ENCODE measurements around the gene COL18A1. TPM values are rescaled to one million over a fixed set of nuclear protein-coding genes. Genes with fewer than 3 reads are reported as not detected.

Gene COL18A1
- total and polyA plus RNA-seq, 9 of the 15 experiments (the other 6 are each of a cell fraction or from before 2014, with no cell fraction given), result 0.14 to 16.4 (median 2.0) TPM

DNA sequence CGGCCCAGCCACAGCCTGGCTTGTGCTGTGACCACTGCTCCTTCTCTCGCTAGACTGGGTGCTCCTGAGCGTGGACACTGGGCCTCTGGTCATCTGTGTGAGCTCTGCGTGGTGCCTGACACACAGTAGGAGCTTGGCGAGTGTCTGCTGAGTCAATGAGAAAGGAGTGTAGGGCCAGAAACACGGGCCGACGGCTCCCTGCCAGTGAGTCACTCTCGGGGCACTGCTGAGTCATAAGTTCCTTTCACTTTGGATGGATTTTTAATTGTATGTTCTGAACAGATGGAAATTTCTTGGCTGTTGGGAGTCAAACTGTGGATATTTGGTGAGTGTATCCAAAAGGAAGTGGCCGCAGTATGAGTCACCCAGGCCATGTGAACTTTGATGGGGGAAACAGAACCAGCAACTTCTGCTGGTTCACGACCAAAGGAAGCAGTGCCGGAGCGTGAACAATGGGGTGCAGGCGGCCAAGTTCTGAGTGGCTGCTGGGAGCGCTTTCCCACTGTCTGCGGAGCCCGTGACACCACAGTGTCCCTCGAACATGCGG lies 41.0 kb upstream of the COL18A1 start (continued):
- no peak for TF ChIP-seq RBM15 (IDR thresholded peaks at IDR 0.05; ENCODE audit: insufficient read depth, low read length)
- peak; percentile 57 for TF ChIP-seq GABPA (tag; conservative IDR thresholded peaks at IDR 0.05; ENCODE audit: low read depth)
- no peak for TF ChIP-seq POLR2AphosphoS5 (IDR thresholded peaks at IDR 0.05; ENCODE audit: control insufficient read depth, insufficient read depth, low read depth, low read length)
- no peak for TF ChIP-seq COPS2 (conservative IDR thresholded peaks at IDR 0.05)
- no peak for TF ChIP-seq SIRT6 (IDR thresholded peaks at IDR 0.05; ENCODE audit: low read depth, low read length)
- TF ChIP-seq NR1H2 (CRISPR knock-in tag; IDR thresholded peaks at IDR 0.05), result no peak
- no peak for TF ChIP-seq MCM5 (IDR thresholded peaks at IDR 0.05; ENCODE audit: low read depth)
- TF ChIP-seq CBFA2T3 (IDR thresholded peaks at IDR 0.05), result peak; percentile 43
- TF ChIP-seq NEUROD1 (IDR thresholded peaks at IDR 0.05; ENCODE audit: borderline replicate concordance, low read depth, low read length, partially characterized antibody), result no peak
- TF ChIP-seq PURB (CRISPR knock-in tag; IDR thresholded peaks at IDR 0.05; ENCODE audit: low read depth), result no peak
- TF ChIP-seq ZC3H4 (CRISPR knock-in tag; IDR thresholded peaks at IDR 0.05; ENCODE audit: borderline replicate concordance), result no peak
- TF ChIP-seq HDAC2 (IDR thresholded peaks at IDR 0.05), result peak; percentile 63; the same call in 1 of the 2 replicates
- TF ChIP-seq EWSR1 (IDR thresholded peaks at IDR 0.05; ENCODE audit: borderline replicate concordance, low read depth, partially characterized antibody), result no peak
- TF ChIP-seq TFAM (CRISPR knock-in tag; conservative IDR thresholded peaks at IDR 0.05), result no peak
- TF ChIP-seq HMG20A (CRISPR knock-in tag; conservative IDR thresholded peaks at IDR 0.05), result no peak
- no peak for TF ChIP-seq DDX20 (tag; IDR thresholded peaks at IDR 0.05; ENCODE audit: low read depth)
- TF ChIP-seq C11orf30 (IDR thresholded peaks at IDR 0.05; ENCODE audit: low read depth), result peak; percentile 91
- no peak for TF ChIP-seq MIER1 (IDR thresholded peaks at IDR 0.05; ENCODE audit: low read depth)
- TF ChIP-seq, protein P1, sequence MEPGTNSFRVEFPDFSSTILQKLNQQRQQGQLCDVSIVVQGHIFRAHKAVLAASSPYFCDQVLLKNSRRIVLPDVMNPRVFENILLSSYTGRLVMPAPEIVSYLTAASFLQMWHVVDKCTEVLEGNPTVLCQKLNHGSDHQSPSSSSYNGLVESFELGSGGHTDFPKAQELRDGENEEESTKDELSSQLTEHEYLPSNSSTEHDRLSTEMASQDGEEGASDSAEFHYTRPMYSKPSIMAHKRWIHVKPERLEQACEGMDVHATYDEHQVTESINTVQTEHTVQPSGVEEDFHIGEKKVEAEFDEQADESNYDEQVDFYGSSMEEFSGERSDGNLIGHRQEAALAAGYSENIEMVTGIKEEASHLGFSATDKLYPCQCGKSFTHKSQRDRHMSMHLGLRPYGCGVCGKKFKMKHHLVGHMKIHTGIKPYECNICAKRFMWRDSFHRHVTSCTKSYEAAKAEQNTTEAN (CRISPR knock-in tag; IDR thresholded peaks at IDR 0.05), result no peak
- no peak for TF ChIP-seq GABPB2 (CRISPR knock-in tag; conservative IDR thresholded peaks at IDR 0.05)
- no peak for TF ChIP-seq EGR1 (conservative IDR thresholded peaks at IDR 0.05)
- TF ChIP-seq SAFB (IDR thresholded peaks at IDR 0.05; ENCODE audit: borderline replicate concordance, low read depth, low read length), result 0 out of 2 replicates have a peak, but pooled peaks have one; percentile 28
- TF ChIP-seq CREBBP (IDR thresholded peaks at IDR 0.05; ENCODE audit: low read depth, low read length), result no peak
- no peak for TF ChIP-seq ZNF23 (CRISPR knock-in tag; IDR thresholded peaks at IDR 0.05)
- TF ChIP-seq, protein P2, sequence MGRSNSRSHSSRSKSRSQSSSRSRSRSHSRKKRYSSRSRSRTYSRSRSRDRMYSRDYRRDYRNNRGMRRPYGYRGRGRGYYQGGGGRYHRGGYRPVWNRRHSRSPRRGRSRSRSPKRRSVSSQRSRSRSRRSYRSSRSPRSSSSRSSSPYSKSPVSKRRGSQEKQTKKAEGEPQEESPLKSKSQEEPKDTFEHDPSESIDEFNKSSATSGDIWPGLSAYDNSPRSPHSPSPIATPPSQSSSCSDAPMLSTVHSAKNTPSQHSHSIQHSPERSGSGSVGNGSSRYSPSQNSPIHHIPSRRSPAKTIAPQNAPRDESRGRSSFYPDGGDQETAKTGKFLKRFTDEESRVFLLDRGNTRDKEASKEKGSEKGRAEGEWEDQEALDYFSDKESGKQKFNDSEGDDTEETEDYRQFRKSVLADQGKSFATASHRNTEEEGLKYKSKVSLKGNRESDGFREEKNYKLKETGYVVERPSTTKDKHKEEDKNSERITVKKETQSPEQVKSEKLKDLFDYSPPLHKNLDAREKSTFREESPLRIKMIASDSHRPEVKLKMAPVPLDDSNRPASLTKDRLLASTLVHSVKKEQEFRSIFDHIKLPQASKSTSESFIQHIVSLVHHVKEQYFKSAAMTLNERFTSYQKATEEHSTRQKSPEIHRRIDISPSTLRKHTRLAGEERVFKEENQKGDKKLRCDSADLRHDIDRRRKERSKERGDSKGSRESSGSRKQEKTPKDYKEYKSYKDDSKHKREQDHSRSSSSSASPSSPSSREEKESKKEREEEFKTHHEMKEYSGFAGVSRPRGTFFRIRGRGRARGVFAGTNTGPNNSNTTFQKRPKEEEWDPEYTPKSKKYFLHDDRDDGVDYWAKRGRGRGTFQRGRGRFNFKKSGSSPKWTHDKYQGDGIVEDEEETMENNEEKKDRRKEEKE (IDR thresholded peaks at IDR 0.05; ENCODE audit: borderline replicate concordance in 1 of 2, control insufficient read depth in 1 of 2, low read depth in 2 of 2, low read length in 1 of 2), result no peak
- no peak for TF ChIP-seq FOXK2 (conservative IDR thresholded peaks at IDR 0.05 in 1 of 2, IDR thresholded peaks at IDR 0.05 in 1 of 2; ENCODE audit: low read depth in 2 of 2)
- no peak for TF ChIP-seq ZNF586 (CRISPR knock-in tag; conservative IDR thresholded peaks at IDR 0.05)
